Caco-2 (cell line): ENCODE measurements around the gene SAMD4A. TPM values are rescaled to one million over a fixed set of nuclear protein-coding genes. Genes with fewer than 3 reads are reported as not detected.
"Not testable (repeated sequence)": the region's sequence is repeated elsewhere in the genome, so short reads cannot be mapped to it uniquely, and the experiment has no call there.

Source experiments
- BruUV-seq: library from RNA; stranded (reverse); fragments of 400-500 nt; replicated peaks from 2 replicates; lab custom pipeline; 2021; lab: Mats Ljungman, UMichigan
- CTCF ChIA-PET: fragments of 300-600 bp; sonication (Branson Sonifier 250); formaldehyde crosslinking; loops from one replicate; lab custom pipeline; 2022; ENCODE audit warnings: antibody characterized with exemption; lab: Charles Lee
- POLR2A ChIA-PET: fragments of 300-600 bp; sonication (Branson Sonifier 250); formaldehyde crosslinking; loops from one replicate; lab custom pipeline; 2022; ENCODE audit warnings: antibody characterized with exemption; lab: Charles Lee
- DNase-seq, 2 experiments: peaks; one replicate each; pipeline versions ENCODE4 v3.0.0 to v3.0.0-alpha.2; 2020 to 2022
- H3K27me3 ChIP-seq: replicated peaks from 2 replicates; pipeline ENCODE4 v1.6.0; 2011; ENCODE audit warnings: low read length; ENCODE audit not compliant: control insufficient read depth, insufficient read depth
- H3K36me3 ChIP-seq: 2 replicates; pipeline ENCODE4 v1.5.1; 2011; ENCODE audit warnings: low read length; ENCODE audit not compliant: control insufficient read depth, insufficient read depth
- H3K4me1 ChIP-seq: fragments of 250-450 bp; sonication (Bioruptor Pico); 2 replicates; pipeline ENCODE4 v1.5.1; 2020; ENCODE audit warnings: mild to moderate bottlenecking
- H3K4me3 ChIP-seq: 2 replicates; pipeline ENCODE4 v1.5.1; 2011; ENCODE audit warnings: low read depth, mild to moderate bottlenecking, control low read depth, low read length
- H3K9me3 ChIP-seq: fragments of 250-450 bp; sonication (Bioruptor Pico); 2 replicates; pipeline ENCODE4 v1.5.1; 2020; ENCODE audit warnings: mild to moderate bottlenecking, moderate library complexity
- H3K27ac Mint-ChIP-seq: one replicate; pipeline ENCODE4 v1.8.0; 2022; ENCODE audit warnings: mixed read lengths; ENCODE audit not compliant: unreplicated experiment
- H3K27me3 Mint-ChIP-seq: one replicate; pipeline ENCODE4 v1.8.0; 2022; ENCODE audit warnings: mixed read lengths; ENCODE audit not compliant: insufficient read depth, unreplicated experiment
- H3K36me3 Mint-ChIP-seq: one replicate; pipeline ENCODE4 v1.8.0; 2022; ENCODE audit warnings: mild to moderate bottlenecking, mixed read lengths; ENCODE audit not compliant: insufficient read depth, unreplicated experiment
- H3K4me1 Mint-ChIP-seq: one replicate; pipeline ENCODE4 v1.8.0; 2022; ENCODE audit warnings: low read depth, mixed read lengths; ENCODE audit not compliant: unreplicated experiment
- H3K4me3 Mint-ChIP-seq: one replicate; pipeline ENCODE4 v1.8.0; 2022; ENCODE audit warnings: mild to moderate bottlenecking, moderate library complexity, mixed read lengths; ENCODE audit not compliant: unreplicated experiment
- H3K9me3 Mint-ChIP-seq: one replicate; pipeline ENCODE4 v1.8.0; 2022; ENCODE audit warnings: mixed read lengths; ENCODE audit not compliant: unreplicated experiment
- intact Hi-C: fragments of 100-400 bp; cut with micrococcal nuclease; formaldehyde crosslinking; loops from one replicate; pipeline ENCODE4 v1.10.0; 2022; ENCODE audit not compliant: unreplicated experiment
- total RNA-seq: library from RNA; stranded (reverse); gene quantifications from 2 replicates; pipeline ENCODE4 v1.2.3, GENCODE V29; 2022
- TF ChIP-seq, protein P1 (sequence below), 2 experiments: fragments of 200-600 bp in 1 of 2; IDR thresholded peaks; 1 replicate in 1 of 2; 2 replicates in 1 of 2; pipeline versions ENCODE4 v1.5.1 to v1.8.0; 2011 to 2022; ENCODE audit warnings: antibody characterized with exemption in 1 of 2, control low read depth in 1 of 2, inconsistent platforms in 1 of 2, low read depth in 1 of 2, low read length in 1 of 2, mild to moderate bottlenecking in 1 of 2, moderate library complexity in 1 of 2; ENCODE audit not compliant: insufficient read depth in 1 of 2, severe bottlenecking in 1 of 2, unreplicated experiment in 1 of 2

SAMD4A gene
- total RNA-seq, 1 experiment from 2014 or later, result 60.8 TPM

DNA sequence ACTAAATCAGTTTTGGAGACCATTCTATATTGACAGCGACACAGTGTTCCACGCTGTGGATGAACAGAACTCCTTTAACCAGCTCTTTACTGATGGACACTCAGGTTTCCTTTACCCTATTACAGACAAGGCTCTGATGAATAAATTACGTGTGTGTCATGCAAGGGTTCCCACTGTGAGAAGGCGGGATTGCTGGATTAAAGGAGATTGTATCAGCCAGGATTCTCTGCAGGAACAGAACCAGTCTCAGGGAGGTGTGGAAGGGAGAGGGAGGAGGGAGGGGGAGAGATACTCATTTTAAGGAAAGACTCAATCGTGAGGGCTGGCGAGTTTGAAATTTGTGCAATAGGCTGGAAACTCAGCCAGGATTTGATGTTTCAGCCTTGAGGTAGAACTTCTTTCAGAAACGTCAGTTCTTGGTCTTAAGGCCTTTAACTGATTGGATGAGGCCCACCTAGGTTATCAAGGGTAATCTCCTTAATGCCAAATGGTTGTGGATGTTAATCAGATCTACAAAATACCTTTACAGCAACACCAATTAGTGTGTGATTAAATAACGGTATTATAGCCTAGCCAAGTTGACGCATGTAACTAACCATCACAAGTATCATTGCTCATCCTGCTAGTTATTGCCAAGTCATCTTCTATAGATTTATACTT, 231.7 kb downstream of the SAMD4A start:
- Histone ChIP-seq H3K4me3 (no peak overlapping the region), H3K36me3 (no peaks in the 10 kb centered on the region), H3K4me1 (no peaks in the 10 kb centered on the region), H3K9me3 (peaks cover 8% of the 10 kb centered on the region; the same call in 1 of the 2 replicates), H3K27me3 (peaks cover 1% of the 10 kb centered on the region; the same call in 1 of the 2 replicates)
- H3K4me1 Mint-ChIP-seq, result no peaks in the 10 kb centered on the region
- no peak for DNase-seq
- peaks cover 15% of the 10 kb centered on the region for H3K9me3 Mint-ChIP-seq
- CTCF ChIA-PET, result no interaction called here
- TF ChIP-seq, protein P1, sequence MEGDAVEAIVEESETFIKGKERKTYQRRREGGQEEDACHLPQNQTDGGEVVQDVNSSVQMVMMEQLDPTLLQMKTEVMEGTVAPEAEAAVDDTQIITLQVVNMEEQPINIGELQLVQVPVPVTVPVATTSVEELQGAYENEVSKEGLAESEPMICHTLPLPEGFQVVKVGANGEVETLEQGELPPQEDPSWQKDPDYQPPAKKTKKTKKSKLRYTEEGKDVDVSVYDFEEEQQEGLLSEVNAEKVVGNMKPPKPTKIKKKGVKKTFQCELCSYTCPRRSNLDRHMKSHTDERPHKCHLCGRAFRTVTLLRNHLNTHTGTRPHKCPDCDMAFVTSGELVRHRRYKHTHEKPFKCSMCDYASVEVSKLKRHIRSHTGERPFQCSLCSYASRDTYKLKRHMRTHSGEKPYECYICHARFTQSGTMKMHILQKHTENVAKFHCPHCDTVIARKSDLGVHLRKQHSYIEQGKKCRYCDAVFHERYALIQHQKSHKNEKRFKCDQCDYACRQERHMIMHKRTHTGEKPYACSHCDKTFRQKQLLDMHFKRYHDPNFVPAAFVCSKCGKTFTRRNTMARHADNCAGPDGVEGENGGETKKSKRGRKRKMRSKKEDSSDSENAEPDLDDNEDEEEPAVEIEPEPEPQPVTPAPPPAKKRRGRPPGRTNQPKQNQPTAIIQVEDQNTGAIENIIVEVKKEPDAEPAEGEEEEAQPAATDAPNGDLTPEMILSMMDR (IDR thresholded peaks at IDR 0.05; ENCODE audit: insufficient read depth in 1 of 2, low read depth in 1 of 2, low read length in 1 of 2, severe bottlenecking in 1 of 2, unreplicated experiment in 1 of 2), result no peak
- H3K27me3 Mint-ChIP-seq, result no peaks in the 10 kb centered on the region
- no peak overlapping the region for H3K27ac Mint-ChIP-seq
- peaks cover 31% of the 10 kb centered on the region for H3K36me3 Mint-ChIP-seq
- BruUV-seq, result no TSS peak
- POLR2A ChIA-PET, result no interaction called here
- no peak overlapping the region for H3K4me3 Mint-ChIP-seq
- intact Hi-C loops, result no loop called here

DNA sequence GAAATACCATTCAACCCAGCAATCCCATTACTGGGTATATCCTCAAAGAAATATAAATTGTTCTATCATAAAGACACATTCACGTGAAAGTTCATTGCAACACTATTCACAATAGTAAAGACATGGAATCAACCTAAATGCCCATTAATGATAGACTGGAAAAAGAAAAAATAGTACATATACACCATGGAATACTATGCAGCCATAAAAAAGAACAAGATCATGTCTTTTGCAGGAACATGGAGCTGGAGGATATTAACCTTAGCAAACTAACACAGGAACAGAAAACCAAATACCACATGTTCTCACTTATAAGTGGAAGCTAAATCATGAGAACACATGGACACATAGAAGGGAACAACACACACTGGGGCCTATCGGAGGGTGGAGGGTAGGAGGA, 234.6 kb downstream of the SAMD4A start:
- H3K4me3 ChIP-seq, H3K9me3 Mint-ChIP-seq, H3K4me1 ChIP-seq, H3K27me3 ChIP-seq, intact Hi-C loops, H3K4me3 Mint-ChIP-seq, H3K9me3 ChIP-seq, H3K27me3 Mint-ChIP-seq, BruUV-seq, DNase-seq, H3K4me1 Mint-ChIP-seq, H3K36me3 ChIP-seq, POLR2A ChIA-PET, CTCF ChIA-PET, H3K27ac Mint-ChIP-seq: not testable (repeated sequence)
- peaks cover 26% of the 10 kb centered on the region for H3K36me3 Mint-ChIP-seq

DNA sequence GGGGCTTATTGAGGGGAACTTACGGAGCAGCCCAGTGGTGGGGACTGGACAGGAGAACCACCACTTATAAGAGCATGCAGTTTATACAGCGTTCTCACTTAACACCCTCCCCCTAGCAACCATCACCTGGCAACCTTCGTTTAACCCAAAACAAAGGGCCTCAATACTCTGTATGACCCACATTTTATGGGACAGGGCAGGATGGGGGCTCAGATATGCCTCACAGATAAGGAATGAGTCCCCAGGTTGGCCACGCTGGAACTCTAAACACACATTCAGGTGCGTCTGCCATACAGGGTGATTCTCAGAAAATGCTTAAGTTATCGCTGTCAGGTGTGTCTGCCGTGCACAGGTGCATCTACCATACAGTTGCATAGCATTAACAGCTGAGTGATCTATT, 236.5 kb downstream of the SAMD4A start:
- Histone ChIP-seq H3K27me3 (peaks cover 1% of the 10 kb centered on the region; the same call in 1 of the 2 replicates), H3K36me3 (no peaks in the 10 kb centered on the region), H3K4me1 (0 out of 2 replicates have a peak, but pooled peaks cover 3% of the 10 kb centered on the region), H3K9me3 (0 out of 2 replicates have a peak, but pooled peaks cover 4% of the 10 kb centered on the region), H3K4me3 (no peak overlapping the region)
- intact Hi-C loops, result no loop called here
- no peaks in the 10 kb centered on the region for H3K9me3 Mint-ChIP-seq
- no peak overlapping the region for H3K4me3 Mint-ChIP-seq
- no peaks in the 10 kb centered on the region for H3K27me3 Mint-ChIP-seq
- POLR2A ChIA-PET, result no interaction called here
- DNase-seq, result no peak
- TF ChIP-seq, protein P1 (IDR thresholded peaks at IDR 0.05; ENCODE audit: insufficient read depth in 1 of 2, low read depth in 1 of 2, low read length in 1 of 2, severe bottlenecking in 1 of 2, unreplicated experiment in 1 of 2), result no peak
- no peak overlapping the region for H3K27ac Mint-ChIP-seq
- H3K4me1 Mint-ChIP-seq, result no peaks in the 10 kb centered on the region
- CTCF ChIA-PET, result no interaction called here
- no TSS peak for BruUV-seq
- peaks cover 8% of the 10 kb centered on the region for H3K36me3 Mint-ChIP-seq
